PFSK-1 (cell line): Measurements from ENCODE around the gene DEFB123.

Source experiments
- FOXP2 ChIP-seq: optimal IDR thresholded peaks from 2 replicates; pipeline ENCODE3; 2011; ENCODE audit warnings: borderline replicate concordance, control low read depth, inconsistent platforms; ENCODE audit not compliant: insufficient read depth; ENCODE audit errors: extremely low read length, extremely low read depth
- POLR2AphosphoS5 ChIP-seq: IDR thresholded peaks from 2 replicates; pipeline ENCODE4 v1.6.1; 2012; ENCODE audit warnings: low read depth, mild to moderate bottlenecking, control low read depth, low read length, moderate library complexity
- SIN3A ChIP-seq: IDR thresholded peaks from 2 replicates; pipeline ENCODE4 v1.6.1; 2012; ENCODE audit warnings: mild to moderate bottlenecking, low read length, moderate library complexity, borderline replicate concordance; ENCODE audit not compliant: insufficient read depth
- TAF1 ChIP-seq: IDR thresholded peaks from 2 replicates; pipeline ENCODE4 v1.6.1; 2012; ENCODE audit warnings: low read length, control low read depth, borderline replicate concordance; ENCODE audit not compliant: insufficient read depth
- TF ChIP-seq, protein P1 (sequence below), 2 experiments: IDR thresholded peaks; 2 replicates each; pipeline versions ENCODE4 v1.6.1 to v1.8.0; 2011 to 2012; ENCODE audit warnings: low read depth in 2 of 2, low read length in 2 of 2, control low read depth in 1 of 2, inconsistent platforms in 1 of 2, mild to moderate bottlenecking in 1 of 2, moderate library complexity in 1 of 2; ENCODE audit not compliant: insufficient read depth in 1 of 2

The DEFB123 gene

DNA sequence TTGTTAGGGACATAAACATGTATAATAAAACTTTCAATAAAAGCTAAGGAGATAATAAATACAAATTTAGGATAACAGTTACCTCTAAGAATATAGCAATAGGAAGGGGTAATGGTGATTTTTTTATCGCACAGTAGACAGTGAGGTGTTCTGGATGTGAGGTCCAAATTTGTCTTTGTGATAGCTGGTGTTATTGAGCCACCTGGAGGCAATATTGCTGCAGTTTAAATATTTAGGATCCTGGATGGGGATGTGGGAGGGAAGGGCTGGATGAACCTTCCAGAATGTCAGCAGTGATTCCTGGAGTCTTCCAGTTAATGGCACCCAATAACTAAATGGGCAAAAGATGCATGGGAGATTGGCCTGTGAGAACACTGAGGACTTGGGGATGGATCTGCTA lies 13.9 kb downstream of the DEFB123 start:
- no peak for TF ChIP-seq TAF1
- TF ChIP-seq POLR2AphosphoS5: no peak
- no peak for TF ChIP-seq SIN3A
- no peak for TF ChIP-seq FOXP2
- TF ChIP-seq, protein P1, sequence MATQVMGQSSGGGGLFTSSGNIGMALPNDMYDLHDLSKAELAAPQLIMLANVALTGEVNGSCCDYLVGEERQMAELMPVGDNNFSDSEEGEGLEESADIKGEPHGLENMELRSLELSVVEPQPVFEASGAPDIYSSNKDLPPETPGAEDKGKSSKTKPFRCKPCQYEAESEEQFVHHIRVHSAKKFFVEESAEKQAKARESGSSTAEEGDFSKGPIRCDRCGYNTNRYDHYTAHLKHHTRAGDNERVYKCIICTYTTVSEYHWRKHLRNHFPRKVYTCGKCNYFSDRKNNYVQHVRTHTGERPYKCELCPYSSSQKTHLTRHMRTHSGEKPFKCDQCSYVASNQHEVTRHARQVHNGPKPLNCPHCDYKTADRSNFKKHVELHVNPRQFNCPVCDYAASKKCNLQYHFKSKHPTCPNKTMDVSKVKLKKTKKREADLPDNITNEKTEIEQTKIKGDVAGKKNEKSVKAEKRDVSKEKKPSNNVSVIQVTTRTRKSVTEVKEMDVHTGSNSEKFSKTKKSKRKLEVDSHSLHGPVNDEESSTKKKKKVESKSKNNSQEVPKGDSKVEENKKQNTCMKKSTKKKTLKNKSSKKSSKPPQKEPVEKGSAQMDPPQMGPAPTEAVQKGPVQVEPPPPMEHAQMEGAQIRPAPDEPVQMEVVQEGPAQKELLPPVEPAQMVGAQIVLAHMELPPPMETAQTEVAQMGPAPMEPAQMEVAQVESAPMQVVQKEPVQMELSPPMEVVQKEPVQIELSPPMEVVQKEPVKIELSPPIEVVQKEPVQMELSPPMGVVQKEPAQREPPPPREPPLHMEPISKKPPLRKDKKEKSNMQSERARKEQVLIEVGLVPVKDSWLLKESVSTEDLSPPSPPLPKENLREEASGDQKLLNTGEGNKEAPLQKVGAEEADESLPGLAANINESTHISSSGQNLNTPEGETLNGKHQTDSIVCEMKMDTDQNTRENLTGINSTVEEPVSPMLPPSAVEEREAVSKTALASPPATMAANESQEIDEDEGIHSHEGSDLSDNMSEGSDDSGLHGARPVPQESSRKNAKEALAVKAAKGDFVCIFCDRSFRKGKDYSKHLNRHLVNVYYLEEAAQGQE (IDR thresholded peaks at IDR 0.05; ENCODE audit: insufficient read depth in 1 of 2, low read depth in 2 of 2, low read length in 2 of 2): no peak

DNA sequence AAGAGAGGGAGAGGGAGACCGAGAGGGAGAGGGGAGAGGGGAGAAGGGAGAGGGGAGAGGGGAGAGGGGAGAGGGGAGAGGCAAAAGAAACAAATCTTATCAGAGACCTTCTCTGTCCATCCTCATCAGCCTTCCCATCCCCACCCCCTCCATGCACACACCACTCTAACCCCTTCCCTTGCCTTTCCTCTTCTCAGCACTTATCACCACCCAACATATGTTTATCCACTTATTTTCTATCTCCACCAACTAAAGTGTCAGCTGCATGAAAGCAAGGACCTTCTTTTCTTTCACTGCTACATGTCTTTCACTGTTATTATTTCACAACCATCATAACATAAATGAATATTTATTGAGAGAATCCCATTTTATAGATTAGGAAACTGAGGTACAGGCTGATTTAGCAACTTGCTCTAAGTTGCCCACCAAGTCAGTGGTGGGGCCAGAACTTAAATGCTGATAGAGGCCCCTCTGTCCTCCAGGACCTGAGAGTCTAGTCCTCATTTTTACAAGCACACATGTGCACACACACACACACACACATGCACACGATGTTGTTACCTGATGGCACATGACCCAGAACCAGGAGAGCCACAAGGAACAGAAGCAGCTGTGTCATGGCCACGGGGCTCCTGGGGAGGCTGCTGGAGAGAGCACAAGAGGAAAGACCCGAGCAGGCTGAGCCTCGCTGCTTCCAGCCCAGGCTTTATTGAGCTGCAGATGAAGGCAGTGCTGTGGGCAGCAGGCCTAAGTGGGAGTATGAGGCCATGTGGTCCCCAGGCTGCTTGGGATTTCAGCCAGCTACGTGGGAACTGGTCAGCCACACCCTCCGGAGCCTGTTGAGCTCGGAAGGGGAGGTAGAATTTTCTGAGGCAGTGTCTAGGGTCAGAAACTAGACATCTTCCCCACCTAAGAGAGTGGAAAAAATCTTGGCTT lies 32.2 kb downstream of the DEFB123 start:
- TF ChIP-seq POLR2AphosphoS5 (no peak), FOXP2 (no peak), SIN3A (no peak), TAF1 (no peak)
- TF ChIP-seq, protein P1 (IDR thresholded peaks at IDR 0.05; ENCODE audit: insufficient read depth in 1 of 2, low read depth in 2 of 2, low read length in 2 of 2): no peak

DNA sequence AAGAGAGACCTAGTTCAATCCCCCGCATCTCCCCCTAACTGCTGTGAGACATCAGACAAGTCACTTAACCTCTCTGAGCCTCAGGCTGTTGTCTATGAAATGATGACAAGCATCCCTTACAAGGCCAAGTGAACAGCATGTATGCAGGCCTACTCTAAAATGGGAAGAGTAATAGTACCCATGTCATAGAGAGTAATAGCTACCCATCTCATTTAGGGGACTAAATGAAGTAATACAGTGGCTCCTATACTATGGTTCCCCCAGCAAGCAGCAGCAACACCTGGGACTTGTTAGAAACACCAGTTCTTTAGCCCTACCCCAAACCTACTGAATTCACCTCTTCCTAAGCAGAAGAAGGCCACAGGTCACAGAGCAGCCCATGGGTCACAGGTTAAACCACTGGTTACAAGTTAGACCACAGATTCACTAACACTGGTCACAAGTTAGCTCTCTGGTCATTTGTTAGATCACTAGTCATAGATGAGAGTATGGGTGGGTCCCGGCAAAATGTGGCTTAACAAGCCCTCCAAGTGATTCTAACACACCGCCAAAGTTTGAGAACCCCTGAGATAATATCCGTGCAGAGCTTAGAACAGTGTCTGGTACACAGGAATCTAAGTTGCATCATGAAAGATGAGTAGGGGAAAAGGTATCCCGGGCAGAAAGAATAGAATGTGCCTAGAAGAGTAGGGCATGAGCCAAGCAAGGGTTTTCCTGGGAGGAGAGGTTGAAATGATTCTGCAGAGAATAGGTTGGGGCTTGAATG lies 33.1 kb downstream of the DEFB123 start:
- TF ChIP-seq TAF1 (no peak), SIN3A (no peak), POLR2AphosphoS5 (no peak), FOXP2 (no peak)
- TF ChIP-seq, protein P1 (IDR thresholded peaks at IDR 0.05; ENCODE audit: insufficient read depth in 1 of 2, low read depth in 2 of 2, low read length in 2 of 2): no peak

DNA sequence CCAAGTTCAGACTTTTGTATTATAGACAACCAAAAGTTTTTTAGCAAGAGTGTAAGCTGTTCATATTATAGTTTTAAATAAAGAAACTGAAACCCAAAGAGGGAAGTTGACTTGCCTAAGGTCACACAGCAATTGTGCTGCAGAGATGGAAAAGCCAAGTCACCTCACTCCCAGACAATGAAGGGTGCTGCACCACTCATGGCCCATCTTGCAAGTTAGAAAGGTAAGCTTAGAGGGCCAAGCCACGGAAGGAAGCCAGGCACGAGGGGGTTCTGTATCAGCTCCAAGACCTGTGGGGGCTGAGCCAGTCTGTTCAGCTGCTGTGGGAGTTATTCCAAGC lies 33.6 kb downstream of the DEFB123 start:
- TF ChIP-seq FOXP2: no peak
- no peak for TF ChIP-seq TAF1
- TF ChIP-seq SIN3A: no peak
- TF ChIP-seq, protein P1 (IDR thresholded peaks at IDR 0.05; ENCODE audit: insufficient read depth in 1 of 2, low read depth in 2 of 2, low read length in 2 of 2): no peak
- no peak for TF ChIP-seq POLR2AphosphoS5
